Midbrain (tissue), 1 donor: ENCODE measurements around the gene RAP2C.

ENCODE experiments used
- DNase-seq: peaks from one replicate; lab custom pipeline; 2025; lab: John Stamatoyannopoulos, UW

The RAP2C gene

DNA sequence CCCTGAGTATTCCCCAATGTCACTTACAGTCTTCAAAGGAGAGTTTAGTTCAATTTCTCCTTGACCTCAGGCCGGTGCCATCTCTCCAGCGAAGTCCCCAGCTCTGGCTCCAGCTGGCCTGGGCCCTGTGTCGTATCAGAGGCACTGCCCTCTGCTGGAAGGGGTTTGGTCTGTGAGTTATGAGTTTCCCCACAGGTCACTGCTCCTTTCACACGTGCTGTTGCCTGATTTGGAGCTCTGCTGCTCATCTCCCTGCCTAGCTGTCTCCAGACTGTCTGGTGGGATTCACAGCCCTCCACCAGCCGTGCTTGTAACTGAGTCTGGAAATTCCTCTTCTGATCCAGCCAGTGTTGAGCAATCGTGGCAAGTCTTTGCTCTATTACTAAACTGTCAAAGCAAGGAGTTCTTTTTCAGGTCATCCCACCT, at the start of gene RAP2C:
TSS of gene RAP2C (minus strand) at position 105 of the 426 bp plus-strand sequence. CDS start 2,179 bp downstream, outside the sequence.
- peak; percentile 67 for DNase-seq

DNA sequence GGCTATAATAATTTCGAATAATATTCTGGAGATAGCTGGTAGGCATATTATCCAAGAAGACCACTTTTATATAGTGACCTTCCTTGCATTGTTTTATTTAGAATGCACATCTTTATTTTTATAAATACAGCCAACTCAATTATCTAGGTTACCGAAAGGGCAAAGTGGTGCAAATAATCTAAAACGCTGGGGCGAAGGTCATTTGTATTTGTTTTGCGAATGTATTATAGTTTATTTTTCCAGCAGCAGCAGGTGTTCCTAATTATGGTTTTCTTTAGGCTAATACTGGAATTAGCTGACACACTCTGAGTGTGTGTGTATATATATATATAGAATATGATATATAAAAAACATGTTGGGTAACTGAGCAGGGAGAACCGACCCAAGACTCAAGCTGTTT, 48.1 kb upstream of the RAP2C start:
- DNase-seq, result no peak

DNA sequence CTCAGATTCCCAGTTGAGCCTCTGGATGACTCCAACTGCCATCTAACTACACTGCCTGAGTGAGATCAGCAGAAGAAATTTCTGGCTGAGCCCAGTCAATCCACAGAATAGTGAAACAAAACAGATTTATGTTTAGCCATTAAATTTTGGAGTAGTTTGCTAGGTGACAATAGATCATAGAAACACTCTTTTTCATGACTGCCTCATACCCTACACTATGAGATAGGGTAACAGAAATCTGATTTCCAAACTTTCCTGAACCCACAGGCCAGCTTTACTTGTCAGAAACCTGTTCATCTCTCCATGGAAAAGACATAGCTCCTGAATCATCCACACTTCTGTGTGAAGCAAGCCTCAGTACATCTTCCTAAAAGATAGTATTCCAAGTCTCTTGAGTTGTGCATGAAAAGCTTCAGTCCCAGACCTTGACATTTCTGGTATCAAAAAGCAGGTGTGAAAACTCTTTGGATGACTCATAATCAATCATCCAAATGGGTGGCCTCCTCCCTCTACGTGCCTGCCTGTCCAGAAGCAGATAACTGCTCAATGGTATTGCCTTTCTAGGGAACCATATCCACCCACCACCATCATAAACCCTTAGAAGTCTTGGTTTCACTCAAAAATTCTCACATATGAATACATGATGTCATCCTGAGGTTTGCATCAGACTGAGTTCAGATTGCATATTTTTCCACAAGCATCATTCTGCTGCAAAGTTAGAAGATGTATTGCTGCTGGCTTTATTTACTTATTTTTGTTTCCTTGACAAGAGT, 47.5 kb upstream of the RAP2C start:
- DNase-seq, result no peak

DNA sequence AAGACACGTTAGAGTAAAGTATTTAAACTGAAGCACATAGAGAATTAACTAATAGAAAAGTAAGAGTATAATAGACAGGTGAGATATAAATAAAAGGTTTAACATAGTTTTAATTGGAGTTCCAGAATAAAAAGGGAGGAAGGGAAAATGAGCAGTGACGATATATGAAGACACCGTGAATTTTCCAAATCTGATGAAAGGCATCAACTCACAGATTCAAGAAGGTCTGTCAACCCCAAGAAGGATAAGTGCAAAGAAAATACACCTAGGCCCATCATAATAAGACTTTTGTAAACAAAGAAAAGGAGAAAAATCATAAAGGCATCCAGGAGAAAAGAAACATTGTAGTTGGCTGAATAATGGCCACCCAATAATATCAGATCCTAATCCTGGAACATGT, 43.9 kb upstream of the RAP2C start:
- DNase-seq, result no peak

DNA sequence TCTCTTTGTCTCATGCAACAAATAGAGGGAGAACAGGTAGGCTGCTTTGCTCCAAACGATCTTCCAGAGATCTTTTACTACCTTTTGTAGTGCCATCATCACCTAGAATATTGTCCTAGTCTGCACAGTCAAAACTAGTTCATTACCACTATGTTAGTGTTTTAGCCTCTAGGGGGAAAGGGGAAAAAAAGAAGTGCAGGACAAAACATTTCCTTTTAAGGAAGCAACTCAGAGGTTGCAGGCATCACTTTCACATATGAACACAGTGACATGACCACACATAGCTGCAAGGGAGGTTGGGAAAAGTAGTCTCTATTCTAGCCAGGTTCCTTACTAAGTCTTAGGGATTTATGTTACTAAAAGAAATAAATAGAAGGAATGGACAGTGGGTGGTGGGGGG, 39.3 kb upstream of the RAP2C start:
- no peak for DNase-seq

DNA sequence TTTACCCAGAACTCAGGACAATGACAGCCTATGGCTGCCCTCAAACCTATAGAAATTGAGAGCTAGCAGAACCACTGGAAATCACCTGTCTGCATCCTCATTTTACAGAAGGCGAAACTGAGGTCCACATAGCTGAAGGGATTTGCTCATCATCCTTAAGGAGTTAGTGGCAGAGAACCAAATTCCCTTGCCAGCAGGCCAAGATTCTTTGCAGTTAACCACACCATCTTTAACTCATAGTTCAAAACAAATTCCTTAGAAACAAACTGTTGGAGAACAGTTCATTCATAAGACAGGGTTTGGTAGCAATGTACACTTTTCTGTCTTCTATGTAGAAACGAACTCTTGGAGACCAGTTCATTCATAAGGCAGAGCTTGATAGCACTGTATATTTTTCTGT, 37.9 kb upstream of the RAP2C start:
- DNase-seq, result no peak

DNA sequence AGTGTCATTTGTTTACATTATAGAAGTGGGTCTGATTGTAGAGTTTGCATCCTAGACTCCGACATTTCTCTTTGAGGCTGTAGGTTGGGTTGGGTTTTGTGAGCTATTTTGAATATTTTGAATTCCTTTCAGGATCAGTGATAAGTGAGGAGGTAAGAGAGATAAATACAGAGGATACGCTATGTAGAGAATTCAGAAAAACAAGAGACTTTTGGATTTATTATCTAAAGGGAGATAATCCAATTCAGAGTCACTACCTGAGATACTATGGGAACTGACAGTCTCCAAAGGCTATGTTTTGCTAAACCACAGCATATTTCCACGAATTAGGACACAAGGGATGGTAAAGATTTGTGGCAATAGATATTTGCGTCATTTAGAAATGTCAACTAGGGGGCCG, 16.9 kb upstream of the RAP2C start:
- DNase-seq, result no peak

DNA sequence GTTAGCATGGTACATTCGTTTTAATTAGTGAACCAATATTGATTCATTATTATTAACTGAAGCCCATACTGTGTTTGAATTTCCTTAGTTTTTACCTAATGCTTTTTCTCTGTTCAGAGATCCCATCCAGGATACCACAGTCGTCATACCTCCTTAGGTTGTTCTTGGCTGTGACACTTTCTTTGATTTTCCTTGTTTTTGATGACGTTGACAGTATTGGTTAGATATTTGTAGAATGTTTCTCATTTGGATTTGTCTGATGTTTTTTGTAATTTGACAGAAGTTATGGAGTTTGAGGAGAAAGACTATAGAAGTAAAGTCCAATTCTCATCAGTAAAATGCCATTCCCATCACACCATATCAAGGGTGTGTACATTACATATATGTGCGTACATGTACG, 16.2 kb upstream of the RAP2C start:
- DNase-seq, result no peak

DNA sequence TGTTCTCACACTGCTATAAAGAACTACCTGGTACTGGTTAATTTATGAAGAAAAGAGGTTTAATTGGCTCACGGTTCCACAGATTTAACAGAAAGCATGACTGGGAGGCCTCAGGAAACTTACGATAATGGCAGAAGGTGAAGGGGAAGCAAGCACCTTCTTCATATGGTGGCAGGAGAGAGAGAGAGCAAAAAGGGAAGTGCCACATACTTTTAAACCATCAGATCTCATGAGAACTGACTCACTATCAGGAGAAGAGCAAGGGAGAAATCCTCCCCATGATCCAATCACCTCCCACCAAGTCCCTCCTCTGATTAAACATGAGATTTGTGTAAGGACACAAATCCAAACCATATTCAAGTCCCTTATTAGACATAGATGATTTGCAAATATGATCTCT, 12.3 kb upstream of the RAP2C start:
- no peak for DNase-seq

DNA sequence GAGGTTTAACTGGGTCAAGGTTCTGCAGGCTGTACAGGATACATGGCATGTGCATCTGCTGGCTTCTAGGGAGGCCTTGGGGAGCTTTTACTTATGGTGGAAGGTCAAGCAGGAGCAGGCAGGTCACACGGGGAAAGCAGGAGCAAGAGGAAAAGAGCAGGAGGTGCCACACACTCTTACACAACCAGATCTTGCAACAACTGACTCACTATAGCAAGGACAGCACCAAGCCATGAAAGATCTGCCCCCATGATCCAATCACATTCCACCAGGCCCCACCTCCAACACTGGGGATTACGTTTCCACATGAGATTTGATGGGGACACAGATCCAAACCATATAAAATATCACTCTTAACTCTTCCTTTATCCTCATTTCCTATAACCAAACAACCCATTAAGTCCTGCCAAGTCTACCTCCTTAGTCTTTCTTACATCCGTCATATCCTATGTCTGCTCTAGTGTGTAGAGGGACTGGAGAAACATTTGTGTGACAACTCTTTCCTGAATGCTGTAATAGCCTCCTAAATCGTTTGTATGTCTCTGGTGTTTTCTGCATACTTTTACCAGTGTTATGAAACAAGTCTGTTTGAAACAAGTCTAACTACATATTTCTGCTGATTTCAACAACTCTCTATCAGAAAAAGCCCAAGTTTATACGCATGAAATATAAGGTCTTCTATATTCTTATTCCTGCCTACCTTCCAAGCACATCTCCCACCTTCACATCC, 8.3 kb upstream of the RAP2C start:
- DNase-seq, result no peak

DNA sequence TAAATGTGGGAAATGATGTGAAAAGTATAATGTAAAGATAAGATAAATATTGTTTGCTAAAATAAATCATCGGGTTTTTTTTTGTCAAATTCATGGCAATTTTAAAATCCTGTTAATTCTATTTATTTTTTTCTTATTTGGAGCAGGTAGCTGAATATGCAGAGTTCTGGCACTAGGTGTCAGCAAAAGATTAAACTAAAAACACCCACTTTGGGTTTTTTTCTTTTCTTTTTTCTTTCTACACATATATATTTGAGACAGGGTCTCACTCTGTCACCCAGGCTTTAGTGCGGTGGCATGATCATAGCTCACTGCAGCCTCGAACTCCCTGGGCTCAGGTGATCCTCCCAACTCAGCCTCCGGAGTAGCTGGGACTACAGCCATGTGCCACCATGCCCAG, 6.9 kb upstream of the RAP2C start:
- DNase-seq, result no peak

DNA sequence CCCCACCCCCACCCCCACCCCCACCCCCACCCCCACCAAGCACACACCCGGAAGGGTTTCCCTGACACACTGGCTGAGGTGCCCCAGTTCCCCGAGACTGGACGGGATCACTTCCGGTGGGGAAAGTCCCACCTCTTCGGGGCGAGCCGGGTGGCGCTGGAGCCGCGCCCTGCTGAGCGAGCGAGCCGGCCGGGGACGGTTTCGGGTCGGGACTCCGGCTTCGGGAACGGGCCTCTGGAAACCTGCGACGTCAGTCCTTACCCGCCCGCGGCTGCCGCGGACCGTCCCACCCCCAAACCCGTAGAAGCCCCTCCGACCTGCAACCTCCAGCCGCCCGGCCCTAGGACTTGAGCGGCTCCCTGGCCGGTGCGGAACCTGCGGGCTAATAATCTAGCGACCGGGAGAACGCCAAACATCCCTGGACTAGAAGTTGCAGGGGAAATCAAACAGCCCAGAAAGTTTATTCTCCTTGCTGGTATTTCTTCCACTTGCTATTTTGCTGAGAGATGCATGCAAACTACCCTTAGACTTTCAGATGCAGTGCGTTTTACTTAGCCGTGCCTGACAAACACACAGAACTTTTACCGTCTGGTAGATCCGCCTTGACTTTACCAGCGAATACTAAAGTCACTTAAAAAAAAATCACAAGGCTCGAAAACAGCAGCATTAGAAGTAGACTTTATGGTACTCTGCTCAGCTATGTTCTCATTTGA, 991 bp downstream of the RAP2C start:
- DNase-seq, result peak; percentile 69

DNA sequence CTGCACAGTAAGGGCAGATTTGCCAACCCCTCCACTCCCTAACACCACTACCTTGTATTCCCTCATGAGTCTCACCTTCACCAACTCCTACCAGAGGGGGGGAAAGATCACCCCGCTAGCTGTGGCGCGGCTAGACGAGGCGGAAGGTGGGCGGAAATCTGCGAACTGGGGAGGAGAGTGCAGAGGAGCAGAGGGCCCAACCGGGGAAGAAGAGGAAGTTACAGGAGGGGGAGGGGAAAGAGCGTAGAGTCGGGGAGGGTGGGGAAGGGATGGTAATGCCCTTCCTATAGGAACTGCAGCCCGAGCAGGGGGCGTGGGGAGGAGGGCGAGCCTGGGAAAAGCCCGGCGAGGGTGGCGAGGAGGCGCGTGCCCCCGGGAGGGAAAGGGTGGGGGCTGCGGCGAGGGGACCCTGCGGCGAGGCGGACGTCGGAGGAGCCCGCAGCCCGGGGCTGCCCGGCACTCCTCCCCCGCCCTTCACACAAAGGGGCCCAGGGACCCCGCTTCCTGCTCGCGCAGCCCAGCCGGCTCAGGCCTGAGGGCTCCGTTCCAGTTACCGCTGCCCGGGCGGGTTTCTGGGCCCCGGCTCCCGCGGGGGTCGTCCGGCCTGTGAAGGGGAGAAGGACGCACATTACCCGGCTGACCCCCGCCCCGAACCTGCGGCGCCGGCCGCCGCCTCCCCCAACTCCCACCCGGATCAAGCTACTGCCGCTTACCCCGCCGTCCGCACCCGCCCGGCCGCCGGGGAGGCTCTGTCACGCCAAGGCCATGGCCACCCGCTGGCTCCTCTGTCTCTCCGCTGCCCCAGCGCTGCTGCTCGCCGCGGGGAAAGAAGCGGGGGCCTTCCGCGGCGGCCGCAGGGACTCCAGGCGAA, 1.8 kb downstream of the RAP2C start:
- DNase-seq, result peak; percentile 33

DNA sequence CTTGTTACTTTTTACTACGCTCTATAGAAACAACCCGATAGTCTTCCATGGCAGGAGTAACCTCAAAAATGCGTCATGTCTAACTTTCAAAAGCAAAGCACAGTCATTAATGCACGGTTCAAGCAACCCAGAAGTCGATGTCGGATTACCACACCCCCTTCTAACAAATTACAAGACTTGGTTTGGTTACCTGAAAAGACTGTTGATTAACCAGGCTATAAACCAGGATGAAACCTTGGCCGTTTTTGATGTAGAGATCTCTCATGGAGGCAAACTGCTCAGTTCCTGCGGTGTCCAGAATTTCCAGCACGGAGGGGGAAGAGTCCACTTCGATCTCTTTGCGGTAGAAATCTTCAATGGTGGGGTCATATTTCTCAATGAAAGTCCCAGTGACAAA, 2.4 kb downstream of the RAP2C start:
- no peak for DNase-seq

DNA sequence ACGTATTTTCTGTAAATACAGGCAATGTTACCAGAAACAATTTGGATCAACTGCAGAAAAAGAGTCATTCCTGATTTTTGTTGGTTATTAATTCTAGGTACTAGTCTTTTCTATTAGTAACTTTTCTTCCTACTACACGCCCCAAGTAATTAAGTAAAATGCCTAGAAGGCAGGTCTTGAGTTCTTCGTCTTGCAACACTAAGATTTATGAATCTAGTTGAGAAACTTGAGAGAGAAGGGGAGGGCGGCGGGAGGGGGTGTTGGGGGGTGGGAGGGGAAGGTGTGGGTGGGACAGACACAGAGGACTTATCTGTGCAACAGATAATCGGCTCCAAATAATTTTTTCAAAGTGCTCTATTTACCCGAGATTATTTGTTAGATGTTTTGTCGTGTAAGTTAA, 3.0 kb downstream of the RAP2C start:
- DNase-seq, result no peak

DNA sequence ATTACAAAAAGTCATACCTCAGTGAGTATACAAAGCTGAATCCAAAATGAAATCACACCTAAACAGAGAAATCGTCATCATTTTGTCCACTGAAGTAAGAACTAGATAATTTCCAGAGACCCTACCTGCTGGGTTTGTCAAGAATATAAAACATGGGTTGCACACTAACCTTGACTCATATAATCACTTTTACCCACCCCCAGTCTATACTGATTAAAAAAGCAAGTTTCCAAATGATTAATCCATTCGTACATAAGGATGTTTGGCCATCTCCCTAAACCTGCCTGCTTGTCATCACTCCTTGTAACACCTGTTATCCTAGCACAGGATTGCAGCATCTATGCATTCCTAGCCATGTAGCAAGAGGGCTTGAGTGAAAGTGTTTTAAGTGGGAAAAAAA, 4.7 kb downstream of the RAP2C start:
- no peak for DNase-seq

DNA sequence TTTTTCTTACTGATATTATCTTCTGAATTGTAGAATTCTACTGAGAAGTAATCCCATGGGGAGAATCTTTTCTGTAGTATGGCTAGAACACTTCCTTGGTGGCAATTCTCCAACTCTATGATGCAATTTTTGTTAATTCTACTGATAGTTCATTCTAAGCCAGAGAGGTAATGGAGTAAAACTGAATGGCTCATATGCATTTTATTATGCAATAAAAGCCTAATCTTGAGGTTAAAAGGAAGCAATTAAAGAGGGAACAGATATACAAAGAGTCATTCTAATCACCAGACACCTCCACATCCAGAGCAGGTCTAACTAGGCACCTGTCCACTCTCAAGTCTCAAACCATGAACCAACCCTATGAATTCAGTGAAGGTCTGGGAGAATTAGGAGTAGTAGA, 9.7 kb downstream of the RAP2C start:
- no peak for DNase-seq

DNA sequence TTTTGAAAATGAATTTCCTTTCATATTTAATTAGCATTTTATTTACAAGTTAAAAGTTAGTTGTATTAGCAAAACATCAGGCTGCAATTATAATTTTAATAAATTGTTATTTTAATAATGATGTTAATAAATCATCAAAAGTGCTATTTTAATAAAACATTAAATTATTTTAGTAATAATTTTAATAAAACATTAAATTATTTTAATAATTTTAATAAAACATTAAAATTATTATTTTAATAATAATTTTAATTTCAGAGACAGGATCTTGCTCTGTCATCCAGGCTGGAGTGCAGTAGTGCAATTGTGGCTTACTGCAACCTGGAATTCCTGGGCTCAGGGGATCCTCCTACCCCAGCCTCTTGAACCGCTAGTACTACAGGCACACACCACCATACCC, 10.8 kb downstream of the RAP2C start:
- no peak for DNase-seq

DNA sequence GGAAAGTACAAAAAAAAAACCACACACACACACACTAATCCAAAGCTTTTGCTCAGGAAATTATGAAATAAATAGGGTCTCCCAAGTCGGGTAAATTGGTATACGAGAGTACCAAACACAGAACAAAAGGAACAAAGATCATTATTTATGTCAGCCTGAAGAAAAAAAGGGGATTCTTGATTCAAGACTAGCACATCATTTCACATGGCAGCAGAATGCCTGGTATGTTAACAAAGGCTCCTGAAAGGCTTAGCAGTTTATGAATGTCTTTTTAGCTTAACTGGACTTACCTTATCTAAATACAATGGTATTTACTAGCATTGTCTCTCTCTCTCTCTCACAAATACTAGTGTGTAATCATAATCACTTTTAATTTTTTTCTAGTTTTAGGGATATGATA, 11.3 kb downstream of the RAP2C start:
- DNase-seq, result no peak

DNA sequence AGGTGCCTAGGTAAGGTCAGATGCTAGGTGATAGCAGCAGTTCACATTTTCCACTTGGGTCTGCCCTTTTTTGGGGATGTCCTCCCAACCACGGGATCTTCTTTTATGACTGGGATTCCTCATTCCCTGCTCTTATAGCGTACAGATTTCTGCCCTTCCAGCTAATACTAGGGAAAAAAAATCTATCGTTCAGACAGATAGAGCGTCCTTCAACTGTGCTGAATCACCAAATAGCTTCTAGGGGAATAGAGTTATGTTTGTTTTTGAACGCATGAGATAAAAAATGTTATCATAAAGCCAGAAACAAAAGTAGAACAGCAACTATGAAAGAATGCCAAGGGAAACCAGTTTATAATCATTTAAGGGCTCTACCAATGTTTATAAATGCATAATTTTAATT, 13.0 kb downstream of the RAP2C start:
- no peak for DNase-seq

DNA sequence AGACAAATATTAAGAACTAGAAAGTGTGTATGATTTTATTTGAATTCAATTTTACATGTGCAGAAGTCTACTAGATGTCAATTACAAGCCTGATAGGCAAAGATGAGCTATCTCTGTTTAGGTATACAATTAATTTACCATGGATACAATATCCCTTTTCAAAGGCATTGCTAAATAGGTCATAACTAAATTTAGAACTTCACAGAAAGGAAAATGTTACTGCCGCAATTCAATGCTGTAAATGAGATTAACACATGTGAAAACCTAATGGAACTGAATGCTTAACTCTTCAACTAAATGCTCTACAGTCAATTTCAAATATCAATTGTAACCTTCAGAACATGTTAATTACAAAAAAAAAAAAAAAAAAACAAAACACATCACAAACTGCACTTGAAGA, 14.6 kb downstream of the RAP2C start:
- no peak for DNase-seq

DNA sequence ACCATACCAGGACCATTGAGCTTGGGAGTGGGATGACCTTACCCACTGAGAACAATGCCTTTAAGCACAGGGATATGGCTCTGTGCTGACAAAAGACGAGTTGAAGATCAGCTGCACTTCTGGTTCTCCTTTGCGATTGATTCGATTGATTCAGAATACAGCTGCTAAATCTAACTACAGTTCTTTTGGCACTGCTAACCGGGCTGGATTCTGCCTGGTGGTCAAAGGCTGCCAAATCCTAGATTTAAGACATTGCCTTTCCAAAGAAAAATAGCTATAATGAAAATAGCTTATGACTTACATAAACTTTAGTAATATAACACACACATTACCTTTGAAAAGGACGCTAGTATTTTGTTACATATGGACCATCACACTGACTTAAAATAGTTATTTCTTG, 18.3 kb downstream of the RAP2C start:
- DNase-seq, result no peak
